Mesenchymal stem cell (in vitro differentiated cells and primary cell): ENCODE measurements around the gene PLD3.
A peak's percentile ranks its signal among the peaks of the same experiment; 100 is the strongest.

Experiments used
- DNase-seq: peaks from one replicate; pipeline ENCODE4 v3.0.0-alpha.2; 2013
- H2AFZ ChIP-seq: one replicate; pipeline ENCODE4 v1.6.1; 2013; ENCODE audit warnings: low read depth, mild to moderate bottlenecking, control low read depth, inconsistent platforms, low read length, moderate library complexity
- H2AK5ac ChIP-seq: 2 replicates; pipeline ENCODE4 v1.6.1; 2013; ENCODE audit warnings: low read length, moderate library complexity, mild to moderate bottlenecking, inconsistent platforms; ENCODE audit not compliant: severe bottlenecking
- H2BK120ac ChIP-seq: one replicate; pipeline ENCODE4 v1.6.1; 2013; ENCODE audit warnings: low read depth, mild to moderate bottlenecking, inconsistent platforms, low read length, moderate library complexity
- H2BK12ac ChIP-seq, 2 experiments: one replicate each; pipeline ENCODE4 v1.6.1; 2013; ENCODE audit warnings: inconsistent platforms in 2 of 2, low read length in 2 of 2, mild to moderate bottlenecking in 2 of 2, moderate library complexity in 2 of 2, control low read depth in 1 of 2
- H2BK15ac ChIP-seq: one replicate; pipeline ENCODE4 v1.6.1; 2013; ENCODE audit warnings: mild to moderate bottlenecking, low read depth, inconsistent platforms; ENCODE audit not compliant: poor library complexity, severe bottlenecking
- H2BK5ac ChIP-seq: 2 replicates; pipeline ENCODE4 v1.6.1; 2013; ENCODE audit warnings: low read depth, mild to moderate bottlenecking, low read length, control low read depth, inconsistent platforms; ENCODE audit not compliant: poor library complexity, severe bottlenecking
- H3K14ac ChIP-seq, 2 experiments: one replicate each; pipeline ENCODE4 v1.6.1; 2013; ENCODE audit warnings: inconsistent platforms in 2 of 2, low read length in 2 of 2, control low read depth in 1 of 2, mild to moderate bottlenecking in 1 of 2, moderate library complexity in 1 of 2
- H3K18ac ChIP-seq, 2 experiments: one replicate each; pipeline ENCODE4 v1.6.1; 2013; ENCODE audit warnings: inconsistent platforms in 2 of 2, low read length in 2 of 2, control low read depth in 1 of 2, low read depth in 1 of 2, mild to moderate bottlenecking in 1 of 2
- H3K23ac ChIP-seq, 2 experiments: one replicate each; pipeline ENCODE4 v1.6.1; 2013; ENCODE audit warnings: inconsistent platforms in 2 of 2, low read length in 2 of 2, mild to moderate bottlenecking in 2 of 2, moderate library complexity in 2 of 2, control low read depth in 1 of 2
- H3K27ac ChIP-seq: 2 replicates; pipeline ENCODE4 v1.5.1; 2013; ENCODE audit warnings: mild to moderate bottlenecking, moderate library complexity, low read length, control low read depth, inconsistent platforms; ENCODE audit not compliant: poor library complexity, severe bottlenecking
- H3K27me3 ChIP-seq, 2 experiments: 2 replicates each; pipeline versions ENCODE4 v1.6.1 to v1.7.0; 2013; ENCODE audit warnings: low read length in 2 of 2, mild to moderate bottlenecking in 2 of 2, moderate library complexity in 2 of 2, control low read depth in 1 of 2, inconsistent platforms in 1 of 2; ENCODE audit not compliant: control insufficient read depth in 1 of 2, insufficient read depth in 1 of 2
- H3K36me3 ChIP-seq, 2 experiments: 2 replicates each; pipeline versions ENCODE4 v1.6.1 to v1.7.0; 2013; ENCODE audit warnings: low read length in 2 of 2, control low read depth in 1 of 2, inconsistent platforms in 1 of 2, low read depth in 1 of 2, mild to moderate bottlenecking in 1 of 2; ENCODE audit not compliant: insufficient read depth in 2 of 2, control insufficient read depth in 1 of 2
- H3K4ac ChIP-seq, 2 experiments: one replicate each; pipeline ENCODE4 v1.6.1; 2013; ENCODE audit warnings: inconsistent platforms in 2 of 2, low read length in 2 of 2, mild to moderate bottlenecking in 2 of 2, moderate library complexity in 2 of 2, control low read depth in 1 of 2, low read depth in 1 of 2
- H3K4me1 ChIP-seq: 2 replicates; pipeline ENCODE4 v1.6.1; 2013; ENCODE audit warnings: low read depth, low read length, control low read depth; ENCODE audit not compliant: control insufficient read depth, insufficient read depth
- H3K4me2 ChIP-seq: 2 replicates; pipeline ENCODE4 v1.6.1; 2013; ENCODE audit warnings: low read length, mild to moderate bottlenecking, inconsistent platforms; ENCODE audit not compliant: poor library complexity, severe bottlenecking
- H3K4me3 ChIP-seq, 2 experiments: 2 replicates each; pipeline versions ENCODE4 v1.5.1 to v1.7.0; 2013; ENCODE audit warnings: low read length in 2 of 2, mild to moderate bottlenecking in 2 of 2, control low read depth in 1 of 2, low read depth in 1 of 2; ENCODE audit not compliant: insufficient read depth in 1 of 2
- H3K79me1 ChIP-seq: replicated peaks from 2 replicates; pipeline ENCODE4 v1.6.1; 2013; ENCODE audit warnings: mild to moderate bottlenecking, control low read depth, low read length, inconsistent platforms; ENCODE audit not compliant: poor library complexity, severe bottlenecking
- H3K9ac ChIP-seq: 2 replicates; pipeline ENCODE4 v1.7.0; 2013; ENCODE audit warnings: mild to moderate bottlenecking, low read length, moderate library complexity
- H3K9me3 ChIP-seq: 2 replicates; pipeline ENCODE4 v1.7.0; 2013; ENCODE audit warnings: mild to moderate bottlenecking, low read length; ENCODE audit not compliant: control insufficient read depth
- H4K8ac ChIP-seq: one replicate; pipeline ENCODE4 v1.6.1; 2013; ENCODE audit warnings: inconsistent platforms, mild to moderate bottlenecking, low read length, moderate library complexity
- H4K91ac ChIP-seq: one replicate; pipeline ENCODE4 v1.6.1; 2013; ENCODE audit warnings: mild to moderate bottlenecking, low read length, inconsistent platforms
- WGBS: methylation state at CpG from one replicate; pipeline ENCODE4 v1.1.7; 2013; ENCODE audit warnings: mixed read lengths; 5-methylcytosine and 5-hydroxymethylcytosine counted together

The PLD3 gene

DNA sequence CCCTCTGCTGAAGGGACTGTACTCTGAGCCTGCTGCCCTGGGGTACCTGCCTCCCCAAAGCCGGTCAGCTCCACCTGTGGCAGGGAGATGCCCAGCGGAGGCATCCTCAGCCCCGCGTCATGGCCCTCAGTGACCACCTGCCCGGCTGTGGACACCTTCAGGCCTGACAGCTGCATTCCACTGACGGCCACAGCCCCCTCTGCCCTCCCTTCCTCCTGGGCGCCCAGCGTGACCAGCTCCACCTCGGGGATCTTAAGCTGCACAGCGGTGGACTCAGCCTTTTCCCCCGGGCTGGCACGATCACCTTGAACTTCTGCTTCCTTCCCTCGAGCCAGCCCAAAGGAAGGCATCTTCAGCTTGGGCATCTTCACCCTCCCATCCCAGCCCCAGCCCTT is 46.3 kb downstream of the PLD3 start:
- Histone ChIP-seq H3K14ac (no peak overlapping the region), H3K36me3 (peaks cover 0 to 13% of the 10 kb centered on the region in 2 experiments), H3K4ac (no peak overlapping the region), H2BK15ac (no peak overlapping the region), H4K8ac (no peak overlapping the region), H2AFZ (no peak overlapping the region), H3K27ac (no peak overlapping the region), H4K91ac (peak overlapping the region; percentile 9), H3K9ac (no peak overlapping the region), H3K4me1 (peaks cover 10% of the 10 kb centered on the region), H3K4me3 (no peak overlapping the region), H3K27me3 (peaks cover 2 to 10% of the 10 kb centered on the region in 2 experiments), H3K79me1 (no peaks in the 10 kb centered on the region), H2BK5ac (no peak overlapping the region), H3K18ac (no peak overlapping the region), H2BK12ac (no peak overlapping the region), H3K23ac (no peak overlapping the region), H3K4me2 (no peak overlapping the region), H3K9me3 (no peaks in the 10 kb centered on the region), H2BK120ac (no peak overlapping the region), H2AK5ac (no peak overlapping the region)
- WGBS, result 85% methylated on average over 12 of the region's 13 CpGs
- DNase-seq, result no peak

DNA sequence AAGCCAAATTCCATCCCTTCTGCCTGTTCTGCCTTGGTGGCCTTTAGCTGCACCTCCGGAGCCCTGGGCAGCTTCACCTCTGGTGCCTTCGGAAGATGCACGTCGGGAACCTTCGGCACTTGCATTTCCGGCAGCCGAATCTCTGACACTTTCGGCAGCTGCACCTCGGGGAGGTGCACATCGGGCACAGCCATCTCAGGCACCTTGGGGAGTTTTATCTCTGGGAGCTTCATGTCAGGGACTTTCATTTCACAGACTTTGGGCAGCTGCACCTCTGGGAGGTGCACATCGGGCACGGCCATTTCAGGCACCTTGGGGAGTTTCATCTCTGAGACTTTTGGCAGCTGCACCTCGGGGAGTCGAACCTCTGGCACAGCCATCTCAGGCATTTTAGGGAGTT is 47.5 kb downstream of the PLD3 start:
- Histone ChIP-seq H3K4me3 (no peak overlapping the region), H4K91ac (no peak overlapping the region), H3K4me2 (no peak overlapping the region), H2BK12ac (no peak overlapping the region), H3K79me1 (peaks cover 1% of the 10 kb centered on the region), H2AFZ (no peak overlapping the region), H3K4me1 (peaks cover 10% of the 10 kb centered on the region), H3K9me3 (no peaks in the 10 kb centered on the region), H4K8ac (peak overlapping the region; percentile 4), H2AK5ac (no peak overlapping the region), H3K18ac (no peak overlapping the region), H3K23ac (no peak overlapping the region), H2BK5ac (no peak overlapping the region), H3K27me3 (peaks cover 2 to 10% of the 10 kb centered on the region in 2 experiments), H3K27ac (no peak overlapping the region), H2BK120ac (no peak overlapping the region), H3K4ac (no peak overlapping the region), H2BK15ac (no peak overlapping the region), H3K9ac (no peak overlapping the region), H3K14ac (peak overlapping the region in 1 of 2 experiments; percentile 63), H3K36me3 (peaks cover 0 to 13% of the 10 kb centered on the region in 2 experiments)
- 89% methylated on average over 14 of the region's 14 CpGs for WGBS
- DNase-seq, result no peak

DNA sequence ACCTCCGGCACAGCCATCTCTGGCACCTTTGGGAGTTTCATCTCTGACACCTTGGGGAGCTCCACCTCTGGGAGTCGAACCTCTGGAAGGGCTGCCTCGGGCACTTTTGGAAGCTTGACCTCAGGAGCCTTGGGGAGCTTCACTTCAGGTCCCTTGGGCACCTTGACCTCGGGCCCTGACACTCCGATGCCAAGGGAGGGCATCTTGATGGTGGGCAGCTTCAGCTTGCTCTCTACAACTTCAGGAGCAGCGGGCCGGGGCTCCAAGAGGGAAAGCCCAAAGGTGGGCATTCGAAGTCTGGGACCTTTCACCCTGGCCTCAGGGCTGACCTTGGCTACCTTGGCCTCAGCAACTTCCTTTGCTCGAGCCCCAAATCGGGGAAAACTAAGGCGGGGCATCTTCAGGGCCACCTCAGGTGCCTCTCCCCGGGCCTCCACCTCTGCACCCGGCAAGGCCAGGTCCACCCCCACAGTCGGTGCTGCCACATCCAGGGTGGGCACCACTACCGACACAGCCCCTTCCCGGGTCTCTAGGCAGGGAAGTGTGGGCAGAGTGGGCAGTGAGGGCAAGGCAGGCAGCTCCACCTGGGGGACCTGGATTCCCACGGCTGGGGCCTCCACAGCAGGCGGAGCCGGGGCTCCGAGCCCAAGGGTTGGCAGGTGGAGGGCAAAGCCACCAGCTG is 48.5 kb downstream of the PLD3 start:
- 91% methylated on average over 20 of the region's 20 CpGs for WGBS

DNA sequence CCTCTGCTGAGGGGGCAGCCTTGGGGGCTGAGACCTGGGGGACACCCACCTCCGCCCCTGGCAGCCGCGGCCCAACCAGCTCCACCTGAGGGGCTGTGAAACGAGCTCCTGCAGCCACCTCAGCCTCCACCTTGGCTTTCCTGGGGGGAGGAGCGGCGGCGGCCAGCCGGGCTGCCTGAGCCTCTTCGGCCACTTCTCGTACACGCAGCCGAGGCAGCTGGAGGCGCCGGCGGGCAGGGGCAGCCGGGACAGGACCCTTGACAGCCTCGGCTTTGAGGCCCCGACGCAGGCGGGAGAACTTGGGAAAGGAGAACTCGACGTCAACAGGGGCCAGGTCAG is 49.0 kb downstream of the PLD3 start:
- Histone ChIP-seq H3K4me2 (no peak overlapping the region), H2BK5ac (no peak overlapping the region), H3K4ac (no peak overlapping the region), H4K91ac (no peak overlapping the region), H3K36me3 (peaks cover 0 to 11% of the 10 kb centered on the region in 2 experiments), H2AK5ac (no peak overlapping the region), H3K79me1 (peaks cover 1% of the 10 kb centered on the region), H2BK15ac (peak overlapping the region; percentile 15), H3K23ac (no peak overlapping the region), H3K27ac (no peak overlapping the region), H2AFZ (no peak overlapping the region), H3K27me3 (peaks cover 2 to 10% of the 10 kb centered on the region in 2 experiments), H3K9me3 (no peaks in the 10 kb centered on the region), H3K4me3 (no peak overlapping the region), H4K8ac (no peak overlapping the region), H3K18ac (no peak overlapping the region), H2BK12ac (no peak overlapping the region), H3K14ac (no peak overlapping the region), H3K4me1 (peaks cover 10% of the 10 kb centered on the region), H2BK120ac (no peak overlapping the region), H3K9ac (no peak overlapping the region)
- 89% methylated on average over 17 of the region's 22 CpGs for WGBS
- DNase-seq, result no peak

More for the DNA sequence above, 48.5 kb downstream of the PLD3 start:
- Histone ChIP-seq H2BK120ac (no peak overlapping the region), H3K36me3 (peaks cover 0 to 13% of the 10 kb centered on the region in 2 experiments), H3K4me2 (no peak overlapping the region), H3K9ac (no peak overlapping the region), H3K79me1 (peaks cover 1% of the 10 kb centered on the region), H3K14ac (no peak overlapping the region), H3K9me3 (no peaks in the 10 kb centered on the region), H2BK12ac (no peak overlapping the region), H2BK5ac (no peak overlapping the region), H3K4ac (no peak overlapping the region), H3K27ac (no peak overlapping the region), H3K18ac (no peak overlapping the region), H3K23ac (no peak overlapping the region), H3K4me3 (no peak overlapping the region), H4K8ac (no peak overlapping the region), H3K27me3 (peaks cover 2 to 10% of the 10 kb centered on the region in 2 experiments), H4K91ac (no peak overlapping the region), H2BK15ac (no peak overlapping the region), H2AK5ac (no peak overlapping the region), H3K4me1 (peaks cover 10% of the 10 kb centered on the region), H2AFZ (no peak overlapping the region)
- DNase-seq, result no peak
